ENCODE results near the gene RMI2.

- TF ChIP-seq CTCF (IDR thresholded peaks at IDR 0.05) (no peak), POLR2A (IDR thresholded peaks at IDR 0.05) (no peak)
Observed at GRCh38 chr16:11330526-11331237, 14.6 kb upstream of the RMI2 start.
